Keratinocyte (primary cell): ENCODE data around the gene ITGA7. TPM values are rescaled to one million over a fixed set of nuclear protein-coding genes. Genes with fewer than 3 reads are reported as not detected.

Experiments used
- DNase-seq: peaks from one replicate; pipeline ENCODE4 v3.0.0-alpha.2; 2011; ENCODE audit warnings: low read depth, missing footprints, low spot score
- FAIRE-seq: peaks from 2 replicates; lab custom pipeline; 2011; peaks lifted over from hg19 to GRCh38; lab: Jason Lieb, UNC
- H2AFZ ChIP-seq: 2 replicates; pipeline ENCODE4 v1.6.0; 2012; ENCODE audit warnings: low read length, control low read depth, inconsistent platforms; ENCODE audit not compliant: control insufficient read depth
- H3K27ac ChIP-seq: 2 replicates; pipeline ENCODE4 v1.5.1; 2011; ENCODE audit warnings: low read length; ENCODE audit not compliant: control insufficient read depth, insufficient read depth
- H3K27me3 ChIP-seq: 3 replicates; pipeline ENCODE4 v1.6.0; 2011; ENCODE audit warnings: low read length; ENCODE audit not compliant: control insufficient read depth, insufficient read depth; ENCODE audit errors: extremely low read depth
- H3K36me3 ChIP-seq, 2 experiments: 2 replicates in 1 of 2; 3 replicates in 1 of 2; pipeline ENCODE4 v1.5.1; 2011; ENCODE audit warnings: low read length in 2 of 2, mild to moderate bottlenecking in 1 of 2; ENCODE audit not compliant: control insufficient read depth in 2 of 2, insufficient read depth in 2 of 2; ENCODE audit errors: extremely low read depth in 1 of 2
- H3K4me1 ChIP-seq: 3 replicates; pipeline ENCODE4 v1.5.1; 2011; ENCODE audit warnings: low read length; ENCODE audit not compliant: control insufficient read depth, insufficient read depth; ENCODE audit errors: extremely low read depth
- H3K4me2 ChIP-seq: 3 replicates; pipeline ENCODE4 v1.6.0; 2011; ENCODE audit warnings: low read depth, low read length; ENCODE audit not compliant: control insufficient read depth, insufficient read depth; ENCODE audit errors: extremely low read depth
- H3K4me3 ChIP-seq, 3 experiments: fragments of 200-600 bp in 1 of 3; sonication (generic) in 1 of 3; 2 replicates in 2 of 3; 3 replicates in 1 of 3; pipeline ENCODE4 v1.5.1; 2011 to 2016; ENCODE audit warnings: low read length in 3 of 3, mild to moderate bottlenecking in 3 of 3, control low read depth in 2 of 3, inconsistent platforms in 1 of 3, low read depth in 1 of 3, mixed read lengths in 1 of 3, mixed run types in 1 of 3, moderate library complexity in 1 of 3; ENCODE audit not compliant: control insufficient read depth in 2 of 3, insufficient read depth in 2 of 3; ENCODE audit errors: extremely low read depth in 1 of 3
- H3K79me2 ChIP-seq: 2 replicates; pipeline ENCODE4 v1.6.0; 2012; ENCODE audit warnings: low read length; ENCODE audit not compliant: control insufficient read depth, insufficient read depth
- H3K9ac ChIP-seq: 3 replicates; pipeline ENCODE4 v1.6.0; 2011; ENCODE audit warnings: low read length; ENCODE audit not compliant: control insufficient read depth, insufficient read depth; ENCODE audit errors: extremely low read depth
- H3K9me1 ChIP-seq: 3 replicates; pipeline ENCODE4 v1.6.0; 2011; ENCODE audit warnings: low read length; ENCODE audit not compliant: control insufficient read depth, insufficient read depth; ENCODE audit errors: extremely low read depth
- H3K9me3 ChIP-seq: 2 replicates; pipeline ENCODE4 v1.5.1; 2012; ENCODE audit warnings: low read depth, low read length; ENCODE audit not compliant: control insufficient read depth
- H4K20me1 ChIP-seq: 3 replicates; pipeline ENCODE4 v1.6.0; 2011; ENCODE audit warnings: low read length; ENCODE audit not compliant: control insufficient read depth, insufficient read depth; ENCODE audit errors: extremely low read depth
- CTCF ChIP-seq, 3 experiments: IDR thresholded peaks in 1 of 3; conservative IDR thresholded peaks in 1 of 3; optimal IDR thresholded peaks in 1 of 3; 2 replicates in 2 of 3; 3 replicates in 1 of 3; pipeline versions ENCODE3 to v1.5.1; 2011; ENCODE audit warnings: low read length in 3 of 3, mild to moderate bottlenecking in 3 of 3, moderate library complexity in 2 of 3, control low read depth in 1 of 3, inconsistent platforms in 1 of 3; ENCODE audit not compliant: insufficient read depth in 2 of 3; ENCODE audit errors: extremely low read depth in 1 of 3
- EZH2 ChIP-seq: IDR thresholded peaks from one replicate; pipeline ENCODE4 v1.6.1; 2012; ENCODE audit warnings: inconsistent platforms, mild to moderate bottlenecking, low read length, moderate library complexity
- dilution Hi-C: fragments of 300-500 bp; cut with MboI; formaldehyde crosslinking; loops from one replicate; pipeline ENCODE4 v1.7.0; 2020; ENCODE audit warnings: low sequenced_read_pairs; ENCODE audit not compliant: extremely low pct_ligation_motif_present
- polyA plus RNA-seq, 5 experiments: library from polyadenylated mRNA; depleted of rRNA in 3 of 5; stranded (reverse) in 3 of 5; stranded (forward) in 1 of 5; unstranded in 1 of 5; fragments of >200 nt; gene quantifications; 1 replicate in 1 of 5; 2 replicates in 3 of 5; 3 replicates in 1 of 5; pipeline versions ENCODE4 v1.2.1 to v1.2.3, GENCODE V29; 2011 to 2012; ENCODE audit warnings: missing spikeins in 2 of 5, low read depth in 1 of 5, low replicate concordance in 1 of 5

Gene ITGA7
- polyA plus RNA-seq, 1 donor (not counting 4 experiments of a cell fraction or from before 2014, with no cell fraction given): 0.04 TPM

DNA sequence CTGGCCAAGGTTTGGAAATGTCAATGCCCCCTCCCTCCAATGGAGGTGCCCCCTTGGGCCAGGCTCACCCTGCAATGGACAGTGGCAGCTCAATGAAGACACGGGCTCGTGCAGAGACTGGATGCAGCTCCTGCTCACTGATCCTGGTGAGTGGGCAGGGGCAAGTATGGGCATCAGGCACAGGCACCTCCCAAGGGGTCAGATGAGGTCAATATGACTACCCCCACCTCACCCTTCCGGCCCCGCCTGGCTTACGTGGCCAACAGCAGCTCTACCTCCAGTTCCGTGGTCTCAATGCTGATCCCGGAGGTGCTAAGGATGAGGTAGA lies 13.6 kb downstream of the ITGA7 start:
- no peak overlapping the region for H2AFZ ChIP-seq
- no peaks in the 10 kb centered on the region for H4K20me1 ChIP-seq
- no peak overlapping the region for H3K9ac ChIP-seq
- no peaks in the 10 kb centered on the region for H3K36me3 ChIP-seq
- H3K4me1 ChIP-seq: no peaks in the 10 kb centered on the region
- H3K27ac ChIP-seq: no peak overlapping the region
- no peak for TF ChIP-seq CTCF (optimal IDR thresholded peaks at IDR 0.05 in 1 of 3, IDR thresholded peaks at IDR 0.05 in 1 of 3, conservative IDR thresholded peaks at IDR 0.05 in 1 of 3; ENCODE audit: extremely low read depth in 1 of 3, insufficient read depth in 2 of 3, low read length in 3 of 3)
- TF ChIP-seq EZH2: no peak
- peaks cover 22% of the 10 kb centered on the region for H3K27me3 ChIP-seq
- H3K4me2 ChIP-seq: no peak overlapping the region
- dilution Hi-C loops: no loop called here
- DNase-seq (no peak), FAIRE-seq (no peak)
- no peaks in the 10 kb centered on the region for H3K9me3 ChIP-seq
- no peaks in the 10 kb centered on the region for H3K9me1 ChIP-seq
- H3K79me2 ChIP-seq: no peaks in the 10 kb centered on the region
- no peak overlapping the region for H3K4me3 ChIP-seq

GRCh38 chr12:55693323-55694187 lies 14.1 kb downstream of the ITGA7 start:
- Histone ChIP-seq H3K9ac (no peak overlapping the region), H3K4me2 (no peak overlapping the region), H3K27ac (no peak overlapping the region), H3K4me3 (no peak overlapping the region), H2AFZ (no peak overlapping the region), H4K20me1 (no peaks in the 10 kb centered on the region), H3K27me3 (peaks cover 21% of the 10 kb centered on the region), H3K36me3 (no peaks in the 10 kb centered on the region), H3K9me3 (no peaks in the 10 kb centered on the region), H3K9me1 (no peaks in the 10 kb centered on the region), H3K79me2 (no peaks in the 10 kb centered on the region), H3K4me1 (no peaks in the 10 kb centered on the region)
- dilution Hi-C loops: no loop called here
- TF ChIP-seq CTCF (optimal IDR thresholded peaks at IDR 0.05 in 1 of 3, IDR thresholded peaks at IDR 0.05 in 1 of 3, conservative IDR thresholded peaks at IDR 0.05 in 1 of 3; ENCODE audit: extremely low read depth in 1 of 3, insufficient read depth in 2 of 3, low read length in 3 of 3): no peak
- TF ChIP-seq EZH2: no peak
- FAIRE-seq: no peak
- no peak for DNase-seq
